ENCODE measurements around the gene SMAP1.

DNA sequence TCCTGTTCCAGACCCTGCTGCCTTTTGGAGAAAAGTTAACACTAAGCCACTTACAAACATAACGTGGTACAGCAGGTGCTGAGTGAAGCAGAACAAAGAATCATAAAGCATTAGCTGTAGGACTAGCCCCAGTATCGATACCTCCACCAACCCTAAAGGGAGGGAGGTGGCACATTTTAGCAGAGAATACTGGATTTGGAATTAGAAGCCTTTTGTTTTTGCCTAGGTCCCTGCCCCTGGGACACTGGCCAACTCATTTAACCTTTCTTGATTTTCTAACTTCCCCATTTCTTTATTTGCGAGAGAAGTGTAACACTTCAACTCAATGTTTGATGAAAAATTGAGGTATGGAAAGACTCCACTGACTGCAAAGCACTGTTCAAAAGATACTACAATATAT is 195.7 kb downstream of the SMAP1 start:
- TF ChIP-seq, protein P1, sequence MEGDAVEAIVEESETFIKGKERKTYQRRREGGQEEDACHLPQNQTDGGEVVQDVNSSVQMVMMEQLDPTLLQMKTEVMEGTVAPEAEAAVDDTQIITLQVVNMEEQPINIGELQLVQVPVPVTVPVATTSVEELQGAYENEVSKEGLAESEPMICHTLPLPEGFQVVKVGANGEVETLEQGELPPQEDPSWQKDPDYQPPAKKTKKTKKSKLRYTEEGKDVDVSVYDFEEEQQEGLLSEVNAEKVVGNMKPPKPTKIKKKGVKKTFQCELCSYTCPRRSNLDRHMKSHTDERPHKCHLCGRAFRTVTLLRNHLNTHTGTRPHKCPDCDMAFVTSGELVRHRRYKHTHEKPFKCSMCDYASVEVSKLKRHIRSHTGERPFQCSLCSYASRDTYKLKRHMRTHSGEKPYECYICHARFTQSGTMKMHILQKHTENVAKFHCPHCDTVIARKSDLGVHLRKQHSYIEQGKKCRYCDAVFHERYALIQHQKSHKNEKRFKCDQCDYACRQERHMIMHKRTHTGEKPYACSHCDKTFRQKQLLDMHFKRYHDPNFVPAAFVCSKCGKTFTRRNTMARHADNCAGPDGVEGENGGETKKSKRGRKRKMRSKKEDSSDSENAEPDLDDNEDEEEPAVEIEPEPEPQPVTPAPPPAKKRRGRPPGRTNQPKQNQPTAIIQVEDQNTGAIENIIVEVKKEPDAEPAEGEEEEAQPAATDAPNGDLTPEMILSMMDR (IDR thresholded peaks at IDR 0.05 in 8 of 11, conservative IDR thresholded peaks at IDR 0.05 in 3 of 11), result no peak
- no peak for TF ChIP-seq POLR2A (IDR thresholded peaks at IDR 0.05)

Measured in spleen (tissue), 7 donors.